ENCODE measurements around the gene CCL13. TPM values are rescaled to one million over a fixed set of nuclear protein-coding genes. Genes with fewer than 3 reads are reported as not detected.
"Not testable (repeated sequence)": the region's sequence is repeated elsewhere in the genome, so short reads cannot be mapped to it uniquely, and the experiment has no call there.

Gene CCL13
- polyA plus RNA-seq, 1 of the 3 experiments (the other 2 are of a cell fraction) = not detected

GRCh38 chr17:34321964-34322363 is 34.3 kb upstream of the CCL13 start:
- H3K79me2 ChIP-seq (ENCODE audit: insufficient read depth) = no peaks in the 10 kb centered on the region
- ChIA-PET CTCF (interaction anchor here (1.2 to 3.0 kb wide), 4 partner anchors 9 to 121 kb away, joined by 3 to 20 read pairs (median 5); no protein-coding TSS in a partner anchor), POLR2A (no interaction called here)
- no peaks in the 10 kb centered on the region for H3F3A ChIP-seq (replicated peaks; ENCODE audit: insufficient read depth)
- no peak overlapping the region for H3K4me3 ChIP-seq (ENCODE audit: low read depth in 2 of 2, low read length in 1 of 2)
- no peaks in the 10 kb centered on the region for H4K20me1 ChIP-seq (ENCODE audit: insufficient read depth)
- no peaks in the 10 kb centered on the region for H3K9me2 ChIP-seq
- no peak overlapping the region for H3K4me2 ChIP-seq
- H3K27me3 ChIP-seq (ENCODE audit: insufficient read depth) = no peaks in the 10 kb centered on the region
- no peak overlapping the region for H3K9ac ChIP-seq
- no peaks in the 10 kb centered on the region for H3K4me1 ChIP-seq (ENCODE audit: control insufficient read depth in 1 of 2, insufficient read depth in 2 of 2, low read depth in 1 of 2, low read length in 1 of 2)
- H3K27ac ChIP-seq (ENCODE audit: low read depth in 2 of 2, low read length in 1 of 2) = no peak overlapping the region
- no peaks in the 10 kb centered on the region for H3K9me3 ChIP-seq
- no peak overlapping the region for H2AFZ ChIP-seq (ENCODE audit: low read depth)
- H3K36me3 ChIP-seq (replicated peaks in 1 of 2; ENCODE audit: control insufficient read depth in 1 of 2, insufficient read depth in 2 of 2, low read length in 1 of 2) = no peaks in the 10 kb centered on the region
- no peak for DNase-seq
- TF ChIP-seq RAD21 (IDR thresholded peaks at IDR 0.05; ENCODE audit: low read length) = no peak
- no peak for TF ChIP-seq CHD2 (IDR thresholded peaks at IDR 0.05; ENCODE audit: low read length, partially characterized antibody)
- no peak for TF ChIP-seq NFIC (IDR thresholded peaks at IDR 0.05; ENCODE audit: borderline replicate concordance)
- TF ChIP-seq MAX (IDR thresholded peaks at IDR 0.05; ENCODE audit: low read depth) = no peak
- no peak for TF ChIP-seq GABPA (IDR thresholded peaks at IDR 0.05; ENCODE audit: low read depth)
- TF ChIP-seq NRF1 (IDR thresholded peaks at IDR 0.05; ENCODE audit: low read depth, low read length) = no peak

- H4K20me1 ChIP-seq (ENCODE audit: insufficient read depth); H3K27me3 ChIP-seq (ENCODE audit: insufficient read depth); H3K9me3 ChIP-seq; H3K36me3 ChIP-seq (replicated peaks in 1 of 2; ENCODE audit: control insufficient read depth in 1 of 2, insufficient read depth in 2 of 2, low read length in 1 of 2); H3K79me2 ChIP-seq (ENCODE audit: insufficient read depth); H3K4me2 ChIP-seq; H3K27ac ChIP-seq (ENCODE audit: low read depth in 2 of 2, low read length in 1 of 2); DNase-seq; POLR2A ChIA-PET; H3K4me3 ChIP-seq (ENCODE audit: low read depth in 2 of 2, low read length in 1 of 2); H3K9me2 ChIP-seq; H3K9ac ChIP-seq; H3K4me1 ChIP-seq (ENCODE audit: control insufficient read depth in 1 of 2, insufficient read depth in 2 of 2, low read depth in 1 of 2, low read length in 1 of 2); H2AFZ ChIP-seq (ENCODE audit: low read depth); H3F3A ChIP-seq (replicated peaks; ENCODE audit: insufficient read depth): not testable (repeated sequence)
- CTCF ChIA-PET = interaction anchor here (0.7 to 6.5 kb wide), 5 partner anchors 22 to 156 kb away, joined by 3 to 45 read pairs (median 3); partner anchors contain the start of gene CCL11
- WGBS (ENCODE audit: low lambda C conversion rate) = 15% methylated on average over 4 of the region's 4 CpGs
Measured at GRCh38 chr17:34327580-34327979, 28.7 kb upstream of the CCL13 start.

- CTCF ChIA-PET = interaction anchor here (1.2 kb wide), 1 partner anchor 24 kb away, joined by 8 read pairs; no protein-coding TSS in a partner anchor
- H2AFZ ChIP-seq (ENCODE audit: low read depth) = no peak overlapping the region
- no peak for TF ChIP-seq PBX3 (IDR thresholded peaks at IDR 0.05)
- no peak for TF ChIP-seq JUND (IDR thresholded peaks at IDR 0.05)
- no peak for TF ChIP-seq TAF1 (IDR thresholded peaks at IDR 0.05; ENCODE audit: borderline replicate concordance, low read depth, low read length)
- no peak for TF ChIP-seq CHD2 (IDR thresholded peaks at IDR 0.05; ENCODE audit: low read length, partially characterized antibody)
- no peak for TF ChIP-seq IRF3 (IDR thresholded peaks at IDR 0.05; ENCODE audit: low read depth, low read length)
- TF ChIP-seq RAD21 (IDR thresholded peaks at IDR 0.05; ENCODE audit: low read length) = no peak
- TF ChIP-seq ELF1 (IDR thresholded peaks at IDR 0.05) = no peak
- TF ChIP-seq NFIC (IDR thresholded peaks at IDR 0.05; ENCODE audit: borderline replicate concordance) = no peak
- no peak for TF ChIP-seq USF1 (IDR thresholded peaks at IDR 0.05; ENCODE audit: borderline replicate concordance, low read depth)
- TF ChIP-seq MAX (IDR thresholded peaks at IDR 0.05; ENCODE audit: low read depth) = no peak
- no peak for TF ChIP-seq SIN3A (IDR thresholded peaks at IDR 0.05; ENCODE audit: borderline replicate concordance, low read depth, low read length)
- TF ChIP-seq FOXM1 (IDR thresholded peaks at IDR 0.05; ENCODE audit: low read depth) = no peak
- TF ChIP-seq EP300 (IDR thresholded peaks at IDR 0.05; ENCODE audit: borderline replicate concordance in 1 of 2, low read depth in 1 of 2, low read length in 1 of 2) = no peak
- TF ChIP-seq TCF12 (IDR thresholded peaks at IDR 0.05) = no peak
- no peak for TF ChIP-seq RFX5 (IDR thresholded peaks at IDR 0.05; ENCODE audit: low read length)
- TF ChIP-seq ZBTB33 (IDR thresholded peaks at IDR 0.05; ENCODE audit: borderline replicate concordance, low read depth) = no peak
Measured at GRCh38 chr17:34337701-34338100, 18.6 kb upstream of the CCL13 start.

More at GRCh38 chr17:34337701-34338100, 18.6 kb upstream of the CCL13 start:
- Histone ChIP-seq H3K9me2 (no peaks in the 10 kb centered on the region), H3K9ac (no peak overlapping the region), H3K27ac (ENCODE audit: low read depth in 2 of 2, low read length in 1 of 2) (no peak overlapping the region), H3K79me2 (ENCODE audit: insufficient read depth) (no peaks in the 10 kb centered on the region), H3K9me3 (no peaks in the 10 kb centered on the region), H3K27me3 (ENCODE audit: insufficient read depth) (no peaks in the 10 kb centered on the region), H3K4me1 (ENCODE audit: control insufficient read depth in 1 of 2, insufficient read depth in 2 of 2, low read depth in 1 of 2, low read length in 1 of 2) (no peaks in the 10 kb centered on the region), H3K4me3 (ENCODE audit: low read depth in 2 of 2, low read length in 1 of 2) (no peak overlapping the region), H3K36me3 (replicated peaks in 1 of 2; ENCODE audit: control insufficient read depth in 1 of 2, insufficient read depth in 2 of 2, low read length in 1 of 2) (no peaks in the 10 kb centered on the region), H4K20me1 (ENCODE audit: insufficient read depth) (no peaks in the 10 kb centered on the region), H3F3A (replicated peaks; ENCODE audit: insufficient read depth) (no peaks in the 10 kb centered on the region), H3K4me2 (no peak overlapping the region)
- POLR2A ChIA-PET = no interaction called here
- DNase-seq = no peak
- WGBS (ENCODE audit: low lambda C conversion rate) = 0% methylated on average over 1 of the region's 1 CpG
